Measurements from ENCODE around the gene WDR6. TPM values are rescaled to one million over a fixed set of nuclear protein-coding genes. Genes with fewer than 3 reads are reported as not detected.
A peak's percentile ranks its signal among the peaks of the same experiment; 100 is the strongest.

The WDR6 gene
- total and polyA plus RNA-seq, 9 of the 15 experiments (the other 6 are each of a cell fraction or from before 2014, with no cell fraction given) = 8.9 to 90.6 (median 44.7) TPM

- TF ChIP-seq PATZ1 (CRISPR knock-in tag; IDR thresholded peaks at IDR 0.05; ENCODE audit: borderline replicate concordance) = no peak
- TF ChIP-seq HDAC6 (IDR thresholded peaks at IDR 0.05; ENCODE audit: low read depth, low read length) = no peak
- TF ChIP-seq ZNF212 (CRISPR knock-in tag; IDR thresholded peaks at IDR 0.05) = no peak
- TF ChIP-seq CXXC5 (CRISPR knock-in tag; IDR thresholded peaks at IDR 0.05) = peak; percentile 95
- TF ChIP-seq ZNF592 (IDR thresholded peaks at IDR 0.05) = peak; percentile 60
- TF ChIP-seq POLR2A (conservative IDR thresholded peaks at IDR 0.05) = peak; percentile 94
- TF ChIP-seq L3MBTL2 (IDR thresholded peaks at IDR 0.05) = peak; percentile 93
- no peak for TF ChIP-seq ZNF699 (CRISPR knock-in tag; IDR thresholded peaks at IDR 0.05; ENCODE audit: insufficient replicate concordance)
- TF ChIP-seq ZNF395 (CRISPR knock-in tag; IDR thresholded peaks at IDR 0.05) = no peak
- TF ChIP-seq MYC (IDR thresholded peaks at IDR 0.05; ENCODE audit: low read depth, low read length) = peak; percentile 64; the same call in 1 of the 2 replicates
- TF ChIP-seq MYC (CRISPR knock-in tag; IDR thresholded peaks at IDR 0.05; ENCODE audit: borderline replicate concordance, low read depth) = peak; percentile 85; the same call in 1 of the 2 replicates
- peak; percentile 98 for TF ChIP-seq CHD2 (IDR thresholded peaks at IDR 0.05; ENCODE audit: low read depth, low read length)
- TF ChIP-seq ZNF165 (CRISPR knock-in tag; IDR thresholded peaks at IDR 0.05; ENCODE audit: borderline replicate concordance) = no peak
- TF ChIP-seq RBM34 (IDR thresholded peaks at IDR 0.05; ENCODE audit: borderline replicate concordance, insufficient read depth, low read length) = no peak
- peak; percentile 29 for TF ChIP-seq CCNT2 (IDR thresholded peaks at IDR 0.05; ENCODE audit: borderline replicate concordance, extremely low read depth, insufficient read length, low read depth, low read length)
Observed at GRCh38 chr3:49007068-49007770, at the start of gene WDR6 (continued).
